GM12891 (cell line): Measurements from ENCODE around the gene SORBS1.
"Not testable (repeated sequence)": the region's sequence is repeated elsewhere in the genome, so short reads cannot be mapped to it uniquely, and the experiment has no call there.

ENCODE experiments used
- POLR2A ChIP-seq: IDR thresholded peaks from 2 replicates; pipeline ENCODE4 v1.6.1; 2011; ENCODE audit warnings: low read depth, low read length, control low read depth
- POLR2AphosphoS5 ChIP-seq: IDR thresholded peaks from 2 replicates; pipeline ENCODE4 v1.6.1; 2011; ENCODE audit warnings: low read depth, low read length, control low read depth
- POU2F2 ChIP-seq: IDR thresholded peaks from 2 replicates; pipeline ENCODE4 v1.6.1; 2011; ENCODE audit warnings: low read depth, mild to moderate bottlenecking, control low read depth, low read length, moderate library complexity
- TAF1 ChIP-seq: IDR thresholded peaks from 2 replicates; pipeline ENCODE4 v1.6.1; 2011; ENCODE audit warnings: low read depth, low read length, control low read depth

DNA sequence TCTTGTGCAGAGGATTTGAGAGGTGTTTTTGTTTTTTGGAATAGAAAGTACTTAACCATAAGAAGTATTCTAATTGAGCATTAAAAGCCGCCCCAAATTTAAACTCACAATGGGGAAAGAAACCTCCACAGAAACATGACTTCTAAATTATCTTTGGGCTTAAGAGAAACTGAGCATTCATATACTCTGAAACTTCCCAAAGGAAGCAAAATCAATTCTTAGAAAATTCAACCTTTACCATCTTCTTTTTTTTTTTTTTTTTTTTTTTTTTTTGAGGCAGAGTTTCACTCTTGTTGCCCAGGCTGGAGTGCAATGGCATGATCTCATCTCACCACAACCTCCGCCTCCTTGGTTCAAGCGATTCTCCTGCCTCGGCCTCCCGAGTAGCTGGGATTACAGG, 93.5 kb downstream of the SORBS1 start:
- TF ChIP-seq POLR2AphosphoS5, POLR2A, TAF1, POU2F2: not testable (repeated sequence)
